GM13977 (cell line): ENCODE results near the gene LDLRAD3.

ENCODE experiments used
- DNase-seq: peaks from one replicate; pipeline ENCODE4 v3.0.0; 2012; ENCODE audit warnings: low spot score
- in situ Hi-C: fragments of 300-500 bp; cut with MboI; formaldehyde crosslinking; loops from one replicate; pipeline ENCODE4 v1.12.0; 2022; ENCODE audit warnings: low sequenced_read_pairs, low pct_unique_long_range_greater_than_20kb, mixed read lengths, inconsistent platforms; ENCODE audit not compliant: unreplicated experiment
- TF ChIP-seq, protein P1 (sequence below): IDR thresholded peaks from 2 replicates; pipeline ENCODE4 v1.5.1; 2012; ENCODE audit warnings: mild to moderate bottlenecking, control low read depth; ENCODE audit not compliant: insufficient read depth; ENCODE audit errors: extremely low read depth, missing control alignments

The LDLRAD3 gene

DNA sequence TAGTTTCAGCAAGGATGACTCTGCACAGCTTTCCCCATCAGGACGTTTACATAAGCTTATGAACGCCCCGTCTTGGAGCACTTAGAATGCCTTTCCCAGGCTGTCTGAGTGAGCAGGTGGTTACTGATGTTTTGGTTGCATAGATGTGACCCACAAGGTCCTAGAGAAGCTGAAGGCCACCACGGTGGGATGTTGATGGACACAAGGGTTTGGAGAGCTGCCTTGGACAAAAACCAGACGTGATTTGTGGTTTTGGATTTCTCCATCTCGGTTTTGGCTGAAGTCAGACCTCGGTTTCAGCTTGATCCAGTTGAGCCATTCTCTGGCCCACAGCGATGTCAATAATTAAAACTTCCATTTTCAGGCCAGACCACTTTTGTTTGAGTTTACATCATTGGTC, 151.9 kb downstream of the LDLRAD3 start:
- DNase-seq = no peak
- in situ Hi-C loops = no loop called here
- TF ChIP-seq, protein P1, sequence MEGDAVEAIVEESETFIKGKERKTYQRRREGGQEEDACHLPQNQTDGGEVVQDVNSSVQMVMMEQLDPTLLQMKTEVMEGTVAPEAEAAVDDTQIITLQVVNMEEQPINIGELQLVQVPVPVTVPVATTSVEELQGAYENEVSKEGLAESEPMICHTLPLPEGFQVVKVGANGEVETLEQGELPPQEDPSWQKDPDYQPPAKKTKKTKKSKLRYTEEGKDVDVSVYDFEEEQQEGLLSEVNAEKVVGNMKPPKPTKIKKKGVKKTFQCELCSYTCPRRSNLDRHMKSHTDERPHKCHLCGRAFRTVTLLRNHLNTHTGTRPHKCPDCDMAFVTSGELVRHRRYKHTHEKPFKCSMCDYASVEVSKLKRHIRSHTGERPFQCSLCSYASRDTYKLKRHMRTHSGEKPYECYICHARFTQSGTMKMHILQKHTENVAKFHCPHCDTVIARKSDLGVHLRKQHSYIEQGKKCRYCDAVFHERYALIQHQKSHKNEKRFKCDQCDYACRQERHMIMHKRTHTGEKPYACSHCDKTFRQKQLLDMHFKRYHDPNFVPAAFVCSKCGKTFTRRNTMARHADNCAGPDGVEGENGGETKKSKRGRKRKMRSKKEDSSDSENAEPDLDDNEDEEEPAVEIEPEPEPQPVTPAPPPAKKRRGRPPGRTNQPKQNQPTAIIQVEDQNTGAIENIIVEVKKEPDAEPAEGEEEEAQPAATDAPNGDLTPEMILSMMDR = no peak

DNA sequence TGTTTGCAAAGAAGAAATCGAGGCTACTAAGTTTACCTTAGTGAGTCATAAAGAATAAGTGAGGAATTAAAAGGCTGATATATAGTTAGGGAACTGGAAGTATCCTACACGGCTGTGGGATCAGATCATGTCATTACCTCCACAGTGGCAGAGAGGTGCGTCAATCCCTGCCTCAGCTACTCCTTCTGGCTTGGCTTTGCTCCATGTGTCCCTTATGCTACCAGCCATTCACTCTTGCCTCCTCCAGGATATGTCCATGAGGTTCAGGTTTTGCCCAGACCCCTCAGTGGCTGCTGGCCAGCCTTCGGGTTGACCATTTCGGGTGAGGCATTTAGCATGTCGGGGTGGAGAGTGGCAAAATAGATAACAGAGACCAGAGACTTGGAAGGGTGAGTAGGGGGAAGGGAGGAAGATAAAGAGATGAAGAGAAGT, 153.4 kb downstream of the LDLRAD3 start:
- TF ChIP-seq, protein P1 = no peak
- in situ Hi-C loops = no loop called here

GRCh38 chr11:36098087-36098486, 154.2 kb downstream of the LDLRAD3 start:
- TF ChIP-seq, protein P1 = no peak
- no peak for DNase-seq
- in situ Hi-C loops = no loop called here

More for the DNA sequence above, 153.4 kb downstream of the LDLRAD3 start:
- DNase-seq = no peak

DNA sequence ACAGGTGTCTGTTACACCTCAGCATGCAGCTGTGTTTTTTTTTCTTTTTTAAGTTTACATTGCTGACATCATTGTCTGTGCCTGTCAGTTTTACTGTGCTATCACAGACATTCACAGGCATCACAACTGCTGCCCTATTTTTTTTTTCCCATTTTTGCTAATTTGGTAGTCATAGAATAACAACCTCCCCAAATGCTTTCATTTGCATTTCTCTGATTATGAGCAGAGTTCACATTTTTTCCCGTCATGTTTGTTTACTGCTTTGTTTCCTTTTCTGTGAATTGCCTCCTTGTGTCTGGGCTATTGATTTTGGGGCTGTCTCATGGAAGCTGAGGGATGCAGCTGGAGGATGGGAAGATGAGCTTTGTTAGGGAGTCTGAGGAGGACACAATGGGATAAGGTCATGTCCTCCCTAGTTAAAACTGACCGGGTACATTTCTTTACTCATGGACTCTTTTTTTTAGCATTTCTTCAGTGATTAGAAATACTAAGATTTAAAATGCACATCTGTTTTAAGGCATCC, 155.1 kb downstream of the LDLRAD3 start:
- in situ Hi-C loops = no loop called here
- DNase-seq = no peak
- TF ChIP-seq, protein P1 = no peak

GRCh38 chr11:36101466-36101865, 157.6 kb downstream of the LDLRAD3 start:
- TF ChIP-seq, protein P1 = no peak
- in situ Hi-C loops = no loop called here
- DNase-seq = no peak

DNA sequence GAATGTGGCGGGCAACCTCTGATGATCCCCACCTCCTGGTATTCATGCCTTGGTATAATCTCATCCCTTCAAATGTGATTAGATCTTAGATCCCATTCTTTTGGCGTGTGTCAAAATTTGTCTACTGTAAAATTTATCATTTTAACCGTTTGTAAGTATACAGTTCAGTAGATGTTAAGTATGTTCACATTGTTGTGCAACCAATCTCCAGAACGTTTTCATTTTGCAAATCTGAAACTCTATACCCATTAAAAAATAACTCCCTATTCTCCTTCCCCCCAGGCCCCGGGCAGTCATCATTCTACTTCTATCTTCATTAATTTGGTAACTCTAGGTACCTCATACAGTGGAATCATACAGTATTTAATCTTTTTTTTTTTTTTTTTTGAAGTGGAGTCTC, 159.0 kb downstream of the LDLRAD3 start:
- no peak for DNase-seq
- TF ChIP-seq, protein P1 = no peak
- in situ Hi-C loops = no loop called here
